Gastrocnemius medialis (tissue), 4 donors: ENCODE data around the gene PITX1.

Source experiments
- POLR2A ChIP-seq, 2 donors: fragments of 450-650 bp; IDR thresholded peaks; one replicate each; pipeline ENCODE4 v1.6.1; 2017; ENCODE audit warnings: antibody characterized with exemption in 2 of 2, mild to moderate bottlenecking in 2 of 2, moderate library complexity in 2 of 2
- TF ChIP-seq, protein P1 (sequence below), 5 experiments: fragments of 450-650 bp in 3 of 5; fragments of 200-600 bp in 2 of 5; sonication (generic) in 2 of 5; IDR thresholded peaks in 4 of 5; conservative IDR thresholded peaks in 1 of 5; 1 replicate in 4 of 5; 2 replicates in 1 of 5; pipeline ENCODE4 v1.5.1; 2016 to 2019; ENCODE audit warnings: antibody characterized with exemption in 5 of 5, mild to moderate bottlenecking in 3 of 5, moderate library complexity in 3 of 5

DNA sequence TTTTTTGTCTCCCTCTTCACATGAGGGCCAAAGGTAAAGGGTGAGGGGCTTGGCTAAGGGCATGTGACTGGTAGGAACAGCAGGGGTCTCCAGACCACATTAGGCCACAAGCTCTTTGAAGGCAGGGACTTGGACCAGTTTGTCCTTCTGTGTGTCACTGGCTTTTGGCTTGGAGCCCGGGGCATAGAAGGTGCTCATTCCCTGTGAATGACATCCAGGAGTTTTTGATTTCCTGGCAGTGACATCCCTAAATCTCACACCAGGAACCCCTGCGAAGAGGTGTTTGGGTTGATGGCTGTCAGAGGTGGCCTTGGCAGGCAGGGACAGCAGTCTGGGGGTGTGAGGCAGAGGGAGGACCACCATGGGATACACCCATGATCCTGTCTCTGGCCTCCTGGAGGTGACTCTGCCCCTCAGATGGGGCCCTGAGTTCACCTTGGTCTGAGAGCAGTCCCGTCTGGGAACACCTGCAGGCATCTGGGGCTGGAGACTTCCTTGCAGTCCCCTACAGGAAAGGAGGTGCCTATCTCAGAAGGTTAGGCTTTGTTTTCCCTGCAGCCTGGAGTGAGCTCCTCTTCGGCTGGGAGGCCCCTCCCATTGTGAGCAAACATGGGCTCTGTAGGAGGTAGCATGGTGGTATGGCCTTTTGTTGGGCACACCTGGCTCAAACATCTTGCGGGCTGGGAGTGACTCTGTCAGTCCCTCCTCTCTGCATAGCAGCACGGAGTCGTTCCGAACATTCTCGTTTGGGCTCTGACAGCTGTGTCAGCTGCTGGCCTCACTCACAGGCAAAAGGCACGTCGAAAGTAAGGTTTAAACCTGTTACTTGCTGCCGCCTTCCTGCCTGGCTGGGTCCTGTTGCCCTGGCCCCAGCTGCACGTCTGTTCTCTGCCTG lies 38.6 kb upstream of the PITX1 start:
- TF ChIP-seq, protein P1, sequence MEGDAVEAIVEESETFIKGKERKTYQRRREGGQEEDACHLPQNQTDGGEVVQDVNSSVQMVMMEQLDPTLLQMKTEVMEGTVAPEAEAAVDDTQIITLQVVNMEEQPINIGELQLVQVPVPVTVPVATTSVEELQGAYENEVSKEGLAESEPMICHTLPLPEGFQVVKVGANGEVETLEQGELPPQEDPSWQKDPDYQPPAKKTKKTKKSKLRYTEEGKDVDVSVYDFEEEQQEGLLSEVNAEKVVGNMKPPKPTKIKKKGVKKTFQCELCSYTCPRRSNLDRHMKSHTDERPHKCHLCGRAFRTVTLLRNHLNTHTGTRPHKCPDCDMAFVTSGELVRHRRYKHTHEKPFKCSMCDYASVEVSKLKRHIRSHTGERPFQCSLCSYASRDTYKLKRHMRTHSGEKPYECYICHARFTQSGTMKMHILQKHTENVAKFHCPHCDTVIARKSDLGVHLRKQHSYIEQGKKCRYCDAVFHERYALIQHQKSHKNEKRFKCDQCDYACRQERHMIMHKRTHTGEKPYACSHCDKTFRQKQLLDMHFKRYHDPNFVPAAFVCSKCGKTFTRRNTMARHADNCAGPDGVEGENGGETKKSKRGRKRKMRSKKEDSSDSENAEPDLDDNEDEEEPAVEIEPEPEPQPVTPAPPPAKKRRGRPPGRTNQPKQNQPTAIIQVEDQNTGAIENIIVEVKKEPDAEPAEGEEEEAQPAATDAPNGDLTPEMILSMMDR (IDR thresholded peaks at IDR 0.05 in 4 of 5, conservative IDR thresholded peaks at IDR 0.05 in 1 of 5): no peak
- TF ChIP-seq POLR2A (IDR thresholded peaks at IDR 0.05): no peak
